K562 (cell line): ENCODE measurements around the gene CTXN1. TPM values are rescaled to one million over a fixed set of nuclear protein-coding genes. Genes with fewer than 3 reads are reported as not detected.

Source experiments
- BRF1 ChIP-seq: IDR thresholded peaks from 3 replicates; pipeline ENCODE4 v1.6.1; 2011; ENCODE audit warnings: borderline replicate concordance, mild to moderate bottlenecking; ENCODE audit not compliant: insufficient read length; ENCODE audit errors: extremely low read depth
- CAMTA2 ChIP-seq: fragments of 250-450 bp; sonication (Bioruptor Pico); conservative IDR thresholded peaks from 2 replicates; pipeline ENCODE4 v1.5.1; 2022
- CREB5 ChIP-seq: fragments of 250-450 bp; sonication (Bioruptor Pico); IDR thresholded peaks from 2 replicates; pipeline ENCODE4 v1.5.0; 2020; ENCODE audit warnings: mild to moderate bottlenecking
- JUND ChIP-seq, 2 experiments: IDR thresholded peaks; 2 replicates in 1 of 2; 3 replicates in 1 of 2; pipeline ENCODE4 v1.6.1; 2011; ENCODE audit warnings: borderline replicate concordance in 2 of 2, low read depth in 2 of 2, low read length in 2 of 2, improper control_type of control experiment in 1 of 2, missing biosample characterization in 1 of 2, missing genetic modification characterization in 1 of 2, missing genetic modification reagents in 1 of 2
- MXI1 ChIP-seq: IDR thresholded peaks from 2 replicates; pipeline ENCODE4 v1.6.1; 2011; ENCODE audit warnings: low read depth, mild to moderate bottlenecking, improper control_type of control experiment, low read length
- PURB ChIP-seq: sonication (generic); formaldehyde crosslinking; IDR thresholded peaks from 2 replicates; pipeline ENCODE4 v1.9.0; 2021; ENCODE audit warnings: low read depth, mild to moderate bottlenecking, missing genetic modification reagents
- STAG1 ChIP-seq: sonication (generic); formaldehyde crosslinking; IDR thresholded peaks from 2 replicates; pipeline ENCODE4 v1.5.0; 2020; ENCODE audit warnings: missing genetic modification reagents, borderline replicate concordance
- ZKSCAN1 ChIP-seq: fragments of 150-350 bp; IDR thresholded peaks from 2 replicates; pipeline ENCODE4 v1.6.1; 2016; ENCODE audit warnings: low read depth, low read length
- ZNF277 ChIP-seq: fragments of 250-450 bp; sonication (Bioruptor Pico); IDR thresholded peaks from 2 replicates; pipeline ENCODE4 v1.8.0; 2022; ENCODE audit warnings: inconsistent platforms, mild to moderate bottlenecking, moderate library complexity, borderline replicate concordance
- polyA plus RNA-seq, 8 experiments: library from polyadenylated mRNA; depleted of rRNA in 4 of 8; stranded (reverse) in 5 of 8; unstranded in 3 of 8; fragments of >200 nt; fragmentation: Nextera tagmentation in 2 of 8; fragmentation: Illumina TruSeq in 1 of 8; extraction: Ambion mirVana in 2 of 8; extraction: Trizol in 1 of 8; gene quantifications; 2 replicates each; pipeline versions ENCODE4 v1.2.1 to v1.2.3, GENCODE V29; 2011 to 2014; ENCODE audit warnings: inconsistent platforms in 1 of 8, missing spikeins in 1 of 8
- total RNA-seq, 7 experiments: library from RNA; depleted of rRNA in 6 of 7; stranded (reverse); fragments of >200 nt in 6 of 7; fragmentation: Illumina TruSeq in 2 of 7; extraction: Trizol in 2 of 7; gene quantifications; 2 replicates each; pipeline versions ENCODE4 v1.2.1 to v1.2.3, GENCODE V29; 2011 to 2021; ENCODE audit warnings: low replicate concordance in 1 of 7
- TF ChIP-seq, protein P1 (sequence below): sonication (generic); formaldehyde crosslinking; IDR thresholded peaks from 2 replicates; pipeline ENCODE4 v1.8.0; 2023; ENCODE audit warnings: missing genetic modification reagents, mild to moderate bottlenecking, borderline replicate concordance
- TF ChIP-seq, protein P2 (sequence below): sonication (generic); formaldehyde crosslinking; IDR thresholded peaks from 2 replicates; pipeline ENCODE4 v1.8.0; 2022; ENCODE audit warnings: mild to moderate bottlenecking, missing genetic modification reagents

Gene CTXN1
- total and polyA plus RNA-seq, 9 of the 15 experiments (the other 6 are each of a cell fraction or from before 2014, with no cell fraction given), result 0.15 to 37.4 (median 1.8) TPM; not detected in 2

DNA sequence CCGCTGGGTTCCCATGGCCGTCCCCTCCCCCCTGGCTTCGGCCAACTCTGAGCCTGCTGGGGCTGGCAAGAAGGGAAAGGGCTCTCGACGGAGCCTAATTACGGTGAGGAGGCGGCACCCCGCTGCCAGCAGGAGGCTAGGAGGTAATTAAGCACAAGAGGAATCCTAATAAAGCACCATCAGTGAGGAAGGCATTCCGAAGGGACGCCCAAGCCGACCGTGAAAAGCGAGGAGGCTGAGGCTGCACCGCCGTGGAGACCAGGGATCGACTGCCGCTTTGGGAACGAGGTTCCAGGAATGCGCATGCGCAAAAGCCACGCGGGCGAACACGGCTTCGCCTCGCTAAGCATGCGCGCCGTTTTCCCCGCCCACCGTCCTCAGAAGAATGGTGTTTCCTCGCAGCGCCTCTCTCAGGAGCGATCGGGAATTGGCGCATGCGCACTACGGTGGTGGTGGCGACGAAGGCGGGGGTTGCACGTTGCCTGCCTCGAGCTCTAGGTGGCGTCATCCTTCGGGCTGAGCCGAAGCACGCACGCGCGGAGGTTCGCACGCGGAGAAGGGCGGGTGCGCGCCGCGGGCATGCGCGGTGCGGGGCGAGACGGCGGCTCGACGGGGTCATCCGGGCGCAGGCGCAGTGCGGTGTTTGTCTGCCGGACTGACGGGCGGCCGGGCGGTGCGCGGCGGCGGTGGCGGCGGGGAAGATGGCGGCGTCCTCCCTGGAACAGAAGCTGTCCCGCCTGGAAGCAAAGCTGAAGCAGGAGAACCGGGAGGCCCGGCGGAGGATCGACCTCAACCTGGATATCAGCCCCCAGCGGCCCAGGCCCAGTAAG is 22.5 kb downstream of the CTXN1 start, which contains the start of gene MAP2K7 (continued):
- TF ChIP-seq ZKSCAN1 (0 out of 2 replicates have a peak, but pooled peaks have one; percentile 37), CAMTA2 (CRISPR knock-in tag) (no peak), JUND (IDR thresholded peaks at IDR 0.05; ENCODE audit: borderline replicate concordance, low read depth, low read length) (peak; percentile 86), JUND (tag; IDR thresholded peaks at IDR 0.05; ENCODE audit: borderline replicate concordance, low read depth, low read length) (peak; percentile 32; the same call in 1 of the 3 replicates), CREB5 (CRISPR knock-in tag) (no peak), BRF1 (no peak), PURB (CRISPR knock-in tag) (no peak), STAG1 (CRISPR knock-in tag) (no peak), MXI1 (no peak), ZNF277 (no peak)
- TF ChIP-seq, protein P1, sequence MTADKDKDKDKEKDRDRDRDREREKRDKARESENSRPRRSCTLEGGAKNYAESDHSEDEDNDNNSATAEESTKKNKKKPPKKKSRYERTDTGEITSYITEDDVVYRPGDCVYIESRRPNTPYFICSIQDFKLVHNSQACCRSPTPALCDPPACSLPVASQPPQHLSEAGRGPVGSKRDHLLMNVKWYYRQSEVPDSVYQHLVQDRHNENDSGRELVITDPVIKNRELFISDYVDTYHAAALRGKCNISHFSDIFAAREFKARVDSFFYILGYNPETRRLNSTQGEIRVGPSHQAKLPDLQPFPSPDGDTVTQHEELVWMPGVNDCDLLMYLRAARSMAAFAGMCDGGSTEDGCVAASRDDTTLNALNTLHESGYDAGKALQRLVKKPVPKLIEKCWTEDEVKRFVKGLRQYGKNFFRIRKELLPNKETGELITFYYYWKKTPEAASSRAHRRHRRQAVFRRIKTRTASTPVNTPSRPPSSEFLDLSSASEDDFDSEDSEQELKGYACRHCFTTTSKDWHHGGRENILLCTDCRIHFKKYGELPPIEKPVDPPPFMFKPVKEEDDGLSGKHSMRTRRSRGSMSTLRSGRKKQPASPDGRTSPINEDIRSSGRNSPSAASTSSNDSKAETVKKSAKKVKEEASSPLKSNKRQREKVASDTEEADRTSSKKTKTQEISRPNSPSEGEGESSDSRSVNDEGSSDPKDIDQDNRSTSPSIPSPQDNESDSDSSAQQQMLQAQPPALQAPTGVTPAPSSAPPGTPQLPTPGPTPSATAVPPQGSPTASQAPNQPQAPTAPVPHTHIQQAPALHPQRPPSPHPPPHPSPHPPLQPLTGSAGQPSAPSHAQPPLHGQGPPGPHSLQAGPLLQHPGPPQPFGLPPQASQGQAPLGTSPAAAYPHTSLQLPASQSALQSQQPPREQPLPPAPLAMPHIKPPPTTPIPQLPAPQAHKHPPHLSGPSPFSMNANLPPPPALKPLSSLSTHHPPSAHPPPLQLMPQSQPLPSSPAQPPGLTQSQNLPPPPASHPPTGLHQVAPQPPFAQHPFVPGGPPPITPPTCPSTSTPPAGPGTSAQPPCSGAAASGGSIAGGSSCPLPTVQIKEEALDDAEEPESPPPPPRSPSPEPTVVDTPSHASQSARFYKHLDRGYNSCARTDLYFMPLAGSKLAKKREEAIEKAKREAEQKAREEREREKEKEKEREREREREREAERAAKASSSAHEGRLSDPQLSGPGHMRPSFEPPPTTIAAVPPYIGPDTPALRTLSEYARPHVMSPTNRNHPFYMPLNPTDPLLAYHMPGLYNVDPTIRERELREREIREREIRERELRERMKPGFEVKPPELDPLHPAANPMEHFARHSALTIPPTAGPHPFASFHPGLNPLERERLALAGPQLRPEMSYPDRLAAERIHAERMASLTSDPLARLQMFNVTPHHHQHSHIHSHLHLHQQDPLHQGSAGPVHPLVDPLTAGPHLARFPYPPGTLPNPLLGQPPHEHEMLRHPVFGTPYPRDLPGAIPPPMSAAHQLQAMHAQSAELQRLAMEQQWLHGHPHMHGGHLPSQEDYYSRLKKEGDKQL (CRISPR knock-in tag), result no peak
- TF ChIP-seq, protein P2, sequence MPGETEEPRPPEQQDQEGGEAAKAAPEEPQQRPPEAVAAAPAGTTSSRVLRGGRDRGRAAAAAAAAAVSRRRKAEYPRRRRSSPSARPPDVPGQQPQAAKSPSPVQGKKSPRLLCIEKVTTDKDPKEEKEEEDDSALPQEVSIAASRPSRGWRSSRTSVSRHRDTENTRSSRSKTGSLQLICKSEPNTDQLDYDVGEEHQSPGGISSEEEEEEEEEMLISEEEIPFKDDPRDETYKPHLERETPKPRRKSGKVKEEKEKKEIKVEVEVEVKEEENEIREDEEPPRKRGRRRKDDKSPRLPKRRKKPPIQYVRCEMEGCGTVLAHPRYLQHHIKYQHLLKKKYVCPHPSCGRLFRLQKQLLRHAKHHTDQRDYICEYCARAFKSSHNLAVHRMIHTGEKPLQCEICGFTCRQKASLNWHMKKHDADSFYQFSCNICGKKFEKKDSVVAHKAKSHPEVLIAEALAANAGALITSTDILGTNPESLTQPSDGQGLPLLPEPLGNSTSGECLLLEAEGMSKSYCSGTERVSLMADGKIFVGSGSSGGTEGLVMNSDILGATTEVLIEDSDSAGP, result no peak
